AG04450 (cell line): ENCODE results near the gene SLC2A1. TPM values are rescaled to one million over a fixed set of nuclear protein-coding genes. Genes with fewer than 3 reads are reported as not detected.

Experiments
- CTCF ChIA-PET: fragments of 300-600, 350-600 bp; formaldehyde crosslinking; extraction: SDS; loops from one replicate; lab custom pipeline; 2022; ENCODE audit warnings: antibody characterized with exemption, inconsistent platforms; lab: Charles Lee
- POLR2A ChIA-PET: fragments of 350-600 bp; formaldehyde crosslinking; extraction: SDS; loops from one replicate; lab custom pipeline; 2021; ENCODE audit warnings: antibody characterized with exemption, inconsistent platforms; lab: Yijun Ruan, JAX
- DNase-seq: peaks from one replicate; pipeline ENCODE4 v3.0.0-alpha.2; 2011; ENCODE audit warnings: low read depth, low spot score
- H3K27ac ChIP-seq: one replicate; pipeline ENCODE4 v1.5.1; 2012; ENCODE audit warnings: low read depth, low read length, control low read depth
- H3K27me3 ChIP-seq: one replicate; pipeline ENCODE4 v1.6.0; 2012; ENCODE audit warnings: low read length; ENCODE audit not compliant: control insufficient read depth, insufficient read depth
- H3K4me3 ChIP-seq: 2 replicates; pipeline ENCODE4 v1.5.1; 2011; ENCODE audit warnings: mild to moderate bottlenecking, low read depth, low read length, control low read depth
- H3K9me3 ChIP-seq: 2 replicates; pipeline ENCODE4 v1.5.1; 2012; ENCODE audit warnings: low read length; ENCODE audit not compliant: control insufficient read depth, insufficient read depth
- polyA plus RNA-seq: library from polyadenylated mRNA; depleted of rRNA; stranded (reverse); fragments of >200 nt; gene quantifications from 2 replicates; pipeline ENCODE4 v1.2.3, GENCODE V29; 2011
- TF ChIP-seq, protein P1 (sequence below): IDR thresholded peaks from 2 replicates; pipeline ENCODE4 v1.5.1; 2011; ENCODE audit warnings: low read depth, low read length, control low read depth, inconsistent platforms

Gene SLC2A1
- polyA plus RNA-seq, 1 experiment: 114 TPM

DNA sequence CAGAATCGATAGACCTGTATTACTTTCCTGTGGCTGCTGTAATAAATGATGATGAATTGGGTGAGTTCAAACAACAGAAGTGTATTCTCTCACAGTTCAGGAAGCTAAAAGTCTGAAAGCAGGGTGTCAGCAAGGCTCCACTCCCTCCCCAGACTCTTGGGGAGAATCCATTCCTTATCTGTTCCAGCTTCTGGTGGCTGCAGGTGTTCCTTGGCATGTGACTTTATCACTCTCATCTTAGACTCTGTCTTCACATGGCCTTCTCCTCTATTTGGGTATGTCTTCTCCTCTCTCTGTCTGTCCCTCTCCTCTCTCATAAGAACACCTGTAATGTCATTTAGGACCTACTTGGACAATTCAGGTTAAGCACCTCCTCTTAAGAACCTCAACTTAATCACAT lies 44.1 kb upstream of the SLC2A1 start:
- Histone ChIP-seq H3K9me3 (peaks cover 7% of the 10 kb centered on the region; the same call in 1 of the 2 replicates), H3K27ac (no peak overlapping the region), H3K4me3 (no peak overlapping the region), H3K27me3 (peaks cover 6% of the 10 kb centered on the region)
- DNase-seq: no peak
- ChIA-PET POLR2A (no interaction called here), CTCF (no interaction called here)
- TF ChIP-seq, protein P1, sequence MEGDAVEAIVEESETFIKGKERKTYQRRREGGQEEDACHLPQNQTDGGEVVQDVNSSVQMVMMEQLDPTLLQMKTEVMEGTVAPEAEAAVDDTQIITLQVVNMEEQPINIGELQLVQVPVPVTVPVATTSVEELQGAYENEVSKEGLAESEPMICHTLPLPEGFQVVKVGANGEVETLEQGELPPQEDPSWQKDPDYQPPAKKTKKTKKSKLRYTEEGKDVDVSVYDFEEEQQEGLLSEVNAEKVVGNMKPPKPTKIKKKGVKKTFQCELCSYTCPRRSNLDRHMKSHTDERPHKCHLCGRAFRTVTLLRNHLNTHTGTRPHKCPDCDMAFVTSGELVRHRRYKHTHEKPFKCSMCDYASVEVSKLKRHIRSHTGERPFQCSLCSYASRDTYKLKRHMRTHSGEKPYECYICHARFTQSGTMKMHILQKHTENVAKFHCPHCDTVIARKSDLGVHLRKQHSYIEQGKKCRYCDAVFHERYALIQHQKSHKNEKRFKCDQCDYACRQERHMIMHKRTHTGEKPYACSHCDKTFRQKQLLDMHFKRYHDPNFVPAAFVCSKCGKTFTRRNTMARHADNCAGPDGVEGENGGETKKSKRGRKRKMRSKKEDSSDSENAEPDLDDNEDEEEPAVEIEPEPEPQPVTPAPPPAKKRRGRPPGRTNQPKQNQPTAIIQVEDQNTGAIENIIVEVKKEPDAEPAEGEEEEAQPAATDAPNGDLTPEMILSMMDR: no peak

DNA sequence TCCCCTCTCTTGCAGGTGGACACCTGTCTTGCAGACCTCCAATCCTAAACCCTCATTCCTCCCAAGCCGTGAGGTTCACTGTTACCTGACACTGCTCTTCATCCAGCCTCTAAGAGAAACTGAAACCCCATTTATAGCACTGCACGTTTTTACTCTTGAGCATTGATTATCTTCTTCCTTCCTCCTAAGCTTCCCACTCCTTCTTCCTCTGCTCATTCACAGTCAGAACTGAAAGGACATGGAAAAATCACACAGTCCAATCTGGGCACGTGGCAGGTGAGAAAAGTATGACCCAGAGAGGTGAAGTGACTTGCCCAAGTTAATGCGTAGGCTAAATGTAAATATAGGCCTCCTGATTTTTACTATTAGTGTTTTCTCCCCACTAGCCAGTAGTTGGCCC lies 43.4 kb upstream of the SLC2A1 start:
- H3K27me3 ChIP-seq: peaks cover 6% of the 10 kb centered on the region
- no peak overlapping the region for H3K27ac ChIP-seq
- DNase-seq: no peak
- H3K9me3 ChIP-seq: peaks cover 6% of the 10 kb centered on the region; the same call in 1 of the 2 replicates
- H3K4me3 ChIP-seq: no peak overlapping the region
- POLR2A ChIA-PET: no interaction called here
- CTCF ChIA-PET: no interaction called here
- TF ChIP-seq, protein P1: no peak

DNA sequence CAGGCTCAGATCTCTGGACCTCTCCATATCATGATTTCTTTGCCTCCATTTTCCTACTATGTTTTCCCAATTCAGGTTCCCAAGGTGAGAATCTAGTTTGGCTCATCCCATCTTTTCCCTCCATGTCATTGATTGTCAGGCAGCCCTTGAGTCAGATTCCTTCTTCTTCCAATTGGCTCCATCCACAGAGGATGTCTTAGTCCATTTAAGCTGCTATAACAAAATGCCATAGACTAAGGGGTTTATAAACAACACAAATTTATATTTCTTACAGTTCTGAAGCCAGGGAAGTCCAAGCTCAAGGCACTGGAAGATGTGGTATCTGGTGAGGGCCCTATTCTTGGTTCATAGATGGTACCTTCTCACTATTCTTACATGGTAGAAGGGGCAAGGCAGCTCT lies 42.8 kb upstream of the SLC2A1 start:
- Histone ChIP-seq H3K27ac (no peak overlapping the region), H3K4me3 (no peak overlapping the region), H3K27me3 (peaks cover 6% of the 10 kb centered on the region), H3K9me3 (peaks cover 1% of the 10 kb centered on the region; the same call in 1 of the 2 replicates)
- POLR2A ChIA-PET: no interaction called here
- no peak for DNase-seq
- CTCF ChIA-PET: no interaction called here
- TF ChIP-seq, protein P1: no peak

DNA sequence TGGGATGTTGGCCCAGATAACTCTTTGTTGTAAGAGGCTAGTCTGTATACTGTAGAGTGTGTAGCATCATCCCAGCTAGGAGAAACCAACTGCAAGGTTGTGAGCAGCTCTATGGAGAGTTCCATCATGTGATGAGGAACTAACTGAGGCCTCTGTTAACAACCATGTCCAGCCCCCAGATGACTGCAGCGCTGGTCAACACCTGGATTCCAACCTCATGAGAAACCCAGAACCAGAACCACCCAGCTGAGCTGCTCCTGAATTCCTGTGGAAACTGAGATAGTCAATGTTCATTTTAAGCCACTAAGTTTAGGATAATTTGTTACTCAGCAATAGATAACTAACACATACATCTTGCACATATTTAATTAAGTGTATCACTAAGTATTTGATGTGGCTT lies 41.6 kb upstream of the SLC2A1 start:
- no peak overlapping the region for H3K27ac ChIP-seq
- no peak for DNase-seq
- no peaks in the 10 kb centered on the region for H3K9me3 ChIP-seq
- TF ChIP-seq, protein P1: no peak
- no peaks in the 10 kb centered on the region for H3K27me3 ChIP-seq
- CTCF ChIA-PET: interaction anchor here (0.7 kb wide), 1 partner anchor 281 kb away, joined by 3 read pairs; no protein-coding TSS in a partner anchor
- POLR2A ChIA-PET: no interaction called here
- H3K4me3 ChIP-seq: no peak overlapping the region

DNA sequence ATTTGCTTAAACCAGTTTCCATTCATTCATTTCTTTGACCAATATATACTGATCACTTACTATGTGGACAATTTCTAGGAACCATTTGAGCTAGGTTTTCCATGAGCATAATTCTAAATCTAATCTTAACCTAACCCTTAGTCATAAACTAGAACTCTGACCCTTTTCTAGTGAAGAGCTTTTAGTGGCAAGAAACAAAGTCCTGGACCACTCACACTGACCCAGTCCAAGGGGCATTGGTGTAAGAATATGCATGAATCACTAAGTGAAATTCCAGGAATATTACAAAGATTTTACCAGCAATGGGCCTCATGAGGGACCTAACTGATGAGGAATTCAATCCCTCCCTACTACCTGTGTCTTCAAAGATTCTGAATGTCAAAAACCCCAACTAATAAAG lies 40.6 kb upstream of the SLC2A1 start:
- H3K27me3 ChIP-seq: no peaks in the 10 kb centered on the region
- H3K27ac ChIP-seq: no peak overlapping the region
- ChIA-PET CTCF (no interaction called here), POLR2A (interaction anchor here (0.6 kb wide), 1 partner anchor 37 kb away, joined by 3 read pairs; no protein-coding TSS in a partner anchor)
- no peaks in the 10 kb centered on the region for H3K9me3 ChIP-seq
- DNase-seq: no peak
- H3K4me3 ChIP-seq: no peak overlapping the region
- TF ChIP-seq, protein P1: no peak
